ENCODE measurements around the gene PIPOX.

DNA sequence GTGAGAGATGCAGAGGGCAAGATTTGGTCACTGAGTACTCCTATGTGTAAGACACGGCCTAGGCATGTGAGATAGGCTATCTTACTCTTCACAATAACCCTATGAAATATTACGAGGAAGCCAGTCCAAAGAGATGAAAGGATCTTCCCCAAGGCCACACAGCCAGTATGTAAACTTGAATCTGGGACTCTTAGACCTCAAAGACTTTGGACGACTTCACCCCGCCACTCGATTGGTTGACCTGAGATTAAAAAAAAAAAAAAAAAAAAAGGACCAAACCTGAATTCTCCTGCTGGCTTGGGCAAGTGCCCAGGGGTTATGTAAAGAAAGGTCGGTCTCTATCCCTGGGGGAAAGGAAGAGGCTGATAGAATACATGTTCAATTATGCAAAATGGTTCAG lies 33.1 kb downstream of the PIPOX start:
- TF ChIP-seq CTCF (IDR thresholded peaks at IDR 0.05) (no peak), POLR2A (IDR thresholded peaks at IDR 0.05) (no peak)
